ENCODE results near the gene SWT1.

DNA sequence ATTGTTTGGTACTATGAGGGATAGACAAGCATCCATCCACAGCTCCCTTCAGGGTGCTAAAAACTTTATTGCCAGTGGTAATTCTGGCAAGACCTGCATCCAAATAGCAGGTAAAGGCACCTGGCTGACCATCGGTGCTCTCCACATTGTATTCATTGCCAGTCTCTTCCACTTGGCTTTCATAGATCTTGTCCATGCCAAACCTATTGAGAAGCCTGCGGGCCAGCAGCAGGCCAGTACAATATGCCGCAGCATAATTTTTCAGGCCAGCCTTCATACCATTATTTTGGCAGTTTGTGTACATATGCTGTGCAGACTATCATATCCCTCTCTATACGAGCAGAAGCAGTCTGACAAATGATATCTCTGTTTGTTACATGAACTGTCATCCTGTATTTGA lies 70.2 kb downstream of the SWT1 start:
- TF ChIP-seq, protein P1, sequence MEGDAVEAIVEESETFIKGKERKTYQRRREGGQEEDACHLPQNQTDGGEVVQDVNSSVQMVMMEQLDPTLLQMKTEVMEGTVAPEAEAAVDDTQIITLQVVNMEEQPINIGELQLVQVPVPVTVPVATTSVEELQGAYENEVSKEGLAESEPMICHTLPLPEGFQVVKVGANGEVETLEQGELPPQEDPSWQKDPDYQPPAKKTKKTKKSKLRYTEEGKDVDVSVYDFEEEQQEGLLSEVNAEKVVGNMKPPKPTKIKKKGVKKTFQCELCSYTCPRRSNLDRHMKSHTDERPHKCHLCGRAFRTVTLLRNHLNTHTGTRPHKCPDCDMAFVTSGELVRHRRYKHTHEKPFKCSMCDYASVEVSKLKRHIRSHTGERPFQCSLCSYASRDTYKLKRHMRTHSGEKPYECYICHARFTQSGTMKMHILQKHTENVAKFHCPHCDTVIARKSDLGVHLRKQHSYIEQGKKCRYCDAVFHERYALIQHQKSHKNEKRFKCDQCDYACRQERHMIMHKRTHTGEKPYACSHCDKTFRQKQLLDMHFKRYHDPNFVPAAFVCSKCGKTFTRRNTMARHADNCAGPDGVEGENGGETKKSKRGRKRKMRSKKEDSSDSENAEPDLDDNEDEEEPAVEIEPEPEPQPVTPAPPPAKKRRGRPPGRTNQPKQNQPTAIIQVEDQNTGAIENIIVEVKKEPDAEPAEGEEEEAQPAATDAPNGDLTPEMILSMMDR (IDR thresholded peaks at IDR 0.05), result no peak
- TF ChIP-seq POLR2A (IDR thresholded peaks at IDR 0.05) (no peak), POLR2AphosphoS5 (IDR thresholded peaks at IDR 0.05) (no peak)

All from prostate gland (tissue), 2 donors.